HepG2 (cell line): ENCODE results near the gene DHRS12. TPM values are rescaled to one million over a fixed set of nuclear protein-coding genes. Genes with fewer than 3 reads are reported as not detected.

Source experiments
- BRF2 ChIP-seq: sonication (generic); formaldehyde crosslinking; IDR thresholded peaks from 2 replicates; pipeline ENCODE4 v1.8.1; 2022; ENCODE audit warnings: mild to moderate bottlenecking, missing genetic modification reagents
- FLYWCH1 ChIP-seq: sonication (generic); formaldehyde crosslinking; IDR thresholded peaks from 2 replicates; pipeline ENCODE4 v1.8.1; 2023; ENCODE audit warnings: mild to moderate bottlenecking, missing genetic modification reagents
- KLF16 ChIP-seq, 2 experiments: sonication (generic) in 1 of 2; formaldehyde crosslinking in 1 of 2; IDR thresholded peaks; 2 replicates each; pipeline versions ENCODE4 v1.6.1 to v1.8.0; 2016 to 2023; ENCODE audit warnings: missing genetic modification reagents in 2 of 2, missing compliant biosample characterization in 1 of 2
- TAF1 ChIP-seq: sonication (generic); formaldehyde crosslinking; IDR thresholded peaks from 2 replicates; pipeline ENCODE4 v1.4.0; 2020; ENCODE audit warnings: missing genetic modification reagents
- ZFP82 ChIP-seq: sonication (generic); formaldehyde crosslinking; IDR thresholded peaks from 2 replicates; pipeline ENCODE4 v1.5.1; 2020; ENCODE audit warnings: mild to moderate bottlenecking, missing genetic modification reagents, borderline replicate concordance
- ZGPAT ChIP-seq: IDR thresholded peaks from 2 replicates; pipeline ENCODE4 v1.6.1; 2016; ENCODE audit warnings: mild to moderate bottlenecking
- ZNF580 ChIP-seq: IDR thresholded peaks from 2 replicates; pipeline ENCODE4 v1.6.1; 2016; ENCODE audit warnings: low read depth, borderline replicate concordance
- polyA plus RNA-seq, 8 experiments: library from polyadenylated mRNA; depleted of rRNA in 3 of 8; stranded (reverse) in 7 of 8; unstranded in 1 of 8; fragments of >200 nt; fragmentation: Illumina TruSeq in 4 of 8; extraction: Trizol in 4 of 8; gene quantifications; 2 replicates each; pipeline versions ENCODE4 v1.2.1 to v1.2.3, GENCODE V29; 2011 to 2016; ENCODE audit warnings: low read depth in 4 of 8, missing spikeins in 1 of 8, mixed read lengths in 1 of 8; ENCODE audit not compliant: insufficient read depth in 1 of 8
- total RNA-seq, 5 experiments: library from RNA; depleted of rRNA; stranded (reverse); fragments of >200 nt; fragmentation: Illumina TruSeq; extraction: Trizol; gene quantifications; 2 replicates each; pipeline ENCODE4 v1.2.3, GENCODE V29; 2016; ENCODE audit warnings: low read depth in 1 of 5

DHRS12 gene
- total and polyA plus RNA-seq, 2 of the 13 experiments (the other 11 are each of a cell fraction or from before 2014, with no cell fraction given): 7.2 to 8.4 TPM

- TF ChIP-seq FLYWCH1 (no peak), ZGPAT (CRISPR knock-in tag) (no peak), ZNF580 (CRISPR knock-in tag) (no peak), BRF2 (CRISPR knock-in tag) (no peak), TAF1 (CRISPR knock-in tag) (no peak), KLF16 (CRISPR knock-in tag; IDR thresholded peaks at IDR 0.05) (no peak), ZFP82 (no peak)
These were observed 84.6 kb downstream of the DHRS12 start (continued) for GRCh38 chr13:51719394-51719793.

Other genes starting within 250 kb of the DHRS12 start
- 16.4 and 22.6 TPM in 2 replicates for gene WDFY2, start 219.7 kb downstream of the DHRS12 start, total RNA-seq (2016; rRNA removed; fragmentation: Illumina TruSeq; extraction: Trizol)
- gene WDFY2, start 219.7 kb downstream of the DHRS12 start, polyA plus RNA-seq (2011; rRNA removed): 27.0 and 27.5 TPM in 2 replicates
- 0.18 and 0.62 TPM in 2 replicates for gene TMEM272, start 41.0 kb upstream of the DHRS12 start, total RNA-seq (2016; rRNA removed; fragmentation: Illumina TruSeq; extraction: Trizol)
- gene TMEM272, start 41.0 kb upstream of the DHRS12 start, polyA plus RNA-seq (2011; rRNA removed): 0.37 and 0.52 TPM in 2 replicates
- 0.13 TPM in 1 of 2 replicates, not detected in the other for gene CCDC70, start 57.8 kb upstream of the DHRS12 start, total RNA-seq (2016; rRNA removed; fragmentation: Illumina TruSeq; extraction: Trizol)
- not detected in 2 replicates for gene CCDC70, start 57.8 kb upstream of the DHRS12 start, polyA plus RNA-seq (2011; rRNA removed)
- 39.6 and 57.4 TPM in 2 replicates for gene ATP7B, start 207.3 kb upstream of the DHRS12 start, total RNA-seq (2016; rRNA removed; fragmentation: Illumina TruSeq; extraction: Trizol)
- 31.8 and 42.1 TPM in 2 replicates for gene ATP7B, start 207.3 kb upstream of the DHRS12 start, polyA plus RNA-seq (2011; rRNA removed)
- 25.4 and 27.9 TPM in 2 replicates for gene ALG11, start 208.2 kb upstream of the DHRS12 start, total RNA-seq (2016; rRNA removed; fragmentation: Illumina TruSeq; extraction: Trizol)
- gene ALG11, start 208.2 kb upstream of the DHRS12 start, polyA plus RNA-seq (2011; rRNA removed): 12.0 and 14.7 TPM in 2 replicates
- gene UTP14C, start 220.5 kb upstream of the DHRS12 start, total RNA-seq (2016; rRNA removed; fragmentation: Illumina TruSeq; extraction: Trizol): 11.0 and 12.2 TPM in 2 replicates
- 7.0 and 8.8 TPM in 2 replicates for gene UTP14C, start 220.5 kb upstream of the DHRS12 start, polyA plus RNA-seq (2011; rRNA removed)